Endodermal cell (in vitro differentiated cells): ENCODE results near the gene MACO1. TPM values are rescaled to one million over a fixed set of nuclear protein-coding genes. Genes with fewer than 3 reads are reported as not detected.

Experiments used
- DNase-seq: peaks from one replicate; pipeline ENCODE4 v3.0.0-alpha.2; 2017
- H3K27ac ChIP-seq: 2 replicates; pipeline ENCODE4 v1.5.1; 2013; ENCODE audit warnings: mild to moderate bottlenecking, low read depth, low read length, moderate library complexity
- H3K27me3 ChIP-seq: 2 replicates; pipeline ENCODE4 v1.6.1; 2013; ENCODE audit warnings: mild to moderate bottlenecking, low read length, moderate library complexity; ENCODE audit not compliant: insufficient read depth, control insufficient read depth, poor library complexity, severe bottlenecking
- H3K36me3 ChIP-seq: 2 replicates; pipeline ENCODE4 v1.7.0; 2013; ENCODE audit warnings: mild to moderate bottlenecking, low read length, moderate library complexity; ENCODE audit not compliant: control insufficient read depth, insufficient read depth
- H3K4me1 ChIP-seq: one replicate; pipeline ENCODE4 v1.7.0; 2013; ENCODE audit warnings: low read length; ENCODE audit not compliant: control insufficient read depth, insufficient read depth
- H3K4me3 ChIP-seq: 2 replicates; pipeline ENCODE4 v1.5.1; 2013; ENCODE audit warnings: mild to moderate bottlenecking, low read length, moderate library complexity
- H3K9ac ChIP-seq: 2 replicates; pipeline ENCODE4 v1.6.1; 2013; ENCODE audit warnings: mild to moderate bottlenecking, low read length, moderate library complexity; ENCODE audit not compliant: poor library complexity, severe bottlenecking; ENCODE audit errors: extremely low read depth
- H3K9me3 ChIP-seq: 2 replicates; pipeline ENCODE4 v1.6.1; 2013; ENCODE audit warnings: mild to moderate bottlenecking, low read length, moderate library complexity; ENCODE audit not compliant: control insufficient read depth
- H3K27ac Mint-ChIP-seq: 2 replicates; pipeline ENCODE4 v1.8.0; 2020; ENCODE audit warnings: mixed read lengths
- H3K27me3 Mint-ChIP-seq: 2 replicates; pipeline ENCODE4 v1.8.0; 2021; ENCODE audit warnings: mild to moderate bottlenecking, mixed read lengths; ENCODE audit not compliant: insufficient read depth
- H3K36me3 Mint-ChIP-seq: 2 replicates; pipeline ENCODE4 v1.8.0; 2020; ENCODE audit warnings: low read depth, mixed read lengths
- H3K4me1 Mint-ChIP-seq: 2 replicates; pipeline ENCODE4 v1.8.0; 2020; ENCODE audit warnings: mixed read lengths
- H3K4me3 Mint-ChIP-seq: 2 replicates; pipeline ENCODE4 v1.8.0; 2020; ENCODE audit warnings: mild to moderate bottlenecking, moderate library complexity, mixed read lengths
- H3K9me3 Mint-ChIP-seq: 2 replicates; pipeline ENCODE4 v1.8.0; 2020; ENCODE audit warnings: mild to moderate bottlenecking, mixed read lengths
- CTCF ChIP-seq: fragments of 200-600 bp; sonication (generic); conservative IDR thresholded peaks from 2 replicates; pipeline ENCODE4 v1.5.0; 2021; ENCODE audit warnings: antibody characterized with exemption, mild to moderate bottlenecking
- WGBS, 2 experiments: methylation state at CpG; one replicate each; pipeline versions ENCODE4 v1.1.5 to v1.1.7; 2013; ENCODE audit warnings: missing lambda C conversion rate in 2 of 2, mixed read lengths in 1 of 2; ENCODE audit not compliant: insufficient coverage in 1 of 2, insufficient read length in 1 of 2; 5-methylcytosine and 5-hydroxymethylcytosine counted together
- total RNA-seq, 2 donors: library from RNA; stranded (reverse); fragmentation: NEBNext Ultra II Directional in 1 of 2; extraction: Animal tissue kit (Norgen Biotek cat#: 25700) in 1 of 2; gene quantifications; 2 replicates in 1 of 2; 3 replicates in 1 of 2; pipeline ENCODE4 v1.2.1, GENCODE V29; 2021

The MACO1 gene
- total RNA-seq, 2 donors from 2014 or later = 13.1 to 14.1 TPM

GRCh38 chr1:25462732-25463131, 32.0 kb downstream of the MACO1 start:
- peaks cover 28% of the 10 kb centered on the region for H3K36me3 ChIP-seq
- WGBS, 2 experiments = 87 to 92% methylated on average over 3 to 5 of the region's 5 CpGs
- H3K9ac ChIP-seq = no peak overlapping the region
- H3K4me3 ChIP-seq = no peak overlapping the region
- no peaks in the 10 kb centered on the region for H3K9me3 ChIP-seq
- Mint-ChIP-seq H3K27me3 (no peaks in the 10 kb centered on the region), H3K4me3 (no peak overlapping the region), H3K4me1 (no peaks in the 10 kb centered on the region), H3K9me3 (peaks cover 3% of the 10 kb centered on the region), H3K27ac (no peak overlapping the region), H3K36me3 (peaks cover 35% of the 10 kb centered on the region)
- no peak for DNase-seq
- no peaks in the 10 kb centered on the region for H3K27me3 ChIP-seq
- H3K4me1 ChIP-seq = no peaks in the 10 kb centered on the region
- no peak for TF ChIP-seq CTCF
- H3K27ac ChIP-seq = no peak overlapping the region

DNA sequence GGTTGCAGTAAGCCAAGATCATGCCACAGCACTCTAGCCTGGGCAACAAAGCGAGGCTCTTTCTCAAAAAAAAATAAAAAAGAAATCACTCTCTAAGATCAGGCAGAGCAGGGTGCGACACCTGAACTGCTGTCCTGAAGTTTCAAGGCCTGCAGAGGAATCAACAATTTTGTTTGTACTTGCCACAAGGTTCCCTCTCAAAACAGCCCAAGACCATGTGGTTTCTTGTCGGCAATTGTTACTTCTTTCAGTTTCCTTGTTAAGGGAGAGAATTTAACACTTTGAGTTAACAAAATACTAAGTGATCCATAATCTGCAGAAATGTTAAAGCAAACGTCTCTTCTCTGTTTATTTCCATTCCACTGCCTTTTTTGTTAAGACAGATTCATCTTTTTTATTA, 36.5 kb downstream of the MACO1 start:
- H3K27ac ChIP-seq = no peak overlapping the region
- Mint-ChIP-seq H3K27me3 (no peaks in the 10 kb centered on the region), H3K9me3 (peaks cover 3% of the 10 kb centered on the region), H3K27ac (no peak overlapping the region), H3K4me3 (no peak overlapping the region), H3K4me1 (peaks cover 4% of the 10 kb centered on the region), H3K36me3 (peaks cover 18% of the 10 kb centered on the region)
- H3K4me1 ChIP-seq = no peaks in the 10 kb centered on the region
- H3K27me3 ChIP-seq = no peaks in the 10 kb centered on the region
- no peak overlapping the region for H3K4me3 ChIP-seq
- no peaks in the 10 kb centered on the region for H3K9me3 ChIP-seq
- no peak overlapping the region for H3K9ac ChIP-seq
- DNase-seq = no peak
- 94 to 100% methylated on average over 3 of the region's 4 CpGs for WGBS, 2 experiments
- no peak for TF ChIP-seq CTCF
- peaks cover 4% of the 10 kb centered on the region for H3K36me3 ChIP-seq

GRCh38 chr1:25467616-25468015, 36.9 kb downstream of the MACO1 start:
- H3K27me3 ChIP-seq = no peaks in the 10 kb centered on the region
- peaks cover 18% of the 10 kb centered on the region for H3K36me3 Mint-ChIP-seq
- no peak overlapping the region for H3K4me3 Mint-ChIP-seq
- no peak for TF ChIP-seq CTCF
- H3K9me3 Mint-ChIP-seq = peaks cover 3% of the 10 kb centered on the region
- H3K4me1 Mint-ChIP-seq = peaks cover 4% of the 10 kb centered on the region
- H3K27ac Mint-ChIP-seq = no peak overlapping the region
- peaks cover 4% of the 10 kb centered on the region for H3K36me3 ChIP-seq
- H3K9me3 ChIP-seq = no peaks in the 10 kb centered on the region
- WGBS, 2 experiments = 89% methylated on average over 1 of the region's 1 CpG; no CpG with 5 or more reads in 1 of the 2 experiments
- no peak overlapping the region for H3K4me3 ChIP-seq
- H3K9ac ChIP-seq = no peak overlapping the region
- no peaks in the 10 kb centered on the region for H3K27me3 Mint-ChIP-seq
- no peaks in the 10 kb centered on the region for H3K4me1 ChIP-seq
- no peak overlapping the region for H3K27ac ChIP-seq
- no peak for DNase-seq
